ENCODE measurements around the gene UBQLN3. TPM values are rescaled to one million over a fixed set of nuclear protein-coding genes. Genes with fewer than 3 reads are reported as not detected.

UBQLN3 gene
- total RNA-seq, 6 donors from 2014 or later, result 0.29 to 2.0 (median 0.72) TPM

GRCh38 chr11:5488385-5488784 lies 21.4 kb downstream of the UBQLN3 start, which contains the start of gene OR52D1:
OR52D1 (plus strand) TSS chr11:5488685; CDS start chr11:5488707, 22 bp downstream.
- no peak within 1 kb of the TSS for H3K27ac ChIP-seq
- DNase-seq (no peak), ATAC-seq (ENCODE audit: low FRiP score in 2 of 2) (no peak)
- H3K36me3 ChIP-seq, result no peaks in the 10 kb centered on the region
- H3K4me1 ChIP-seq, result no peaks in the 10 kb centered on the region
- no peaks in the 10 kb centered on the region for H3K9me3 ChIP-seq
- no peaks in the 10 kb centered on the region for H3K27me3 ChIP-seq
- no peak within 1 kb of the TSS for H3K4me3 ChIP-seq
- TF ChIP-seq CTCF (IDR thresholded peaks at IDR 0.05) (no peak), EP300 (IDR thresholded peaks at IDR 0.05) (no peak), POLR2AphosphoS5 (IDR thresholded peaks at IDR 0.05) (no peak), POLR2A (IDR thresholded peaks at IDR 0.05) (no peak)

GRCh38 chr11:5486421-5486820 lies 23.3 kb downstream of the UBQLN3 start:
- Histone ChIP-seq H3K36me3 (no peaks in the 10 kb centered on the region), H3K27ac (no peak overlapping the region), H3K27me3 (no peaks in the 10 kb centered on the region), H3K4me1 (no peaks in the 10 kb centered on the region), H3K9me3 (no peaks in the 10 kb centered on the region), H3K4me3 (no peak overlapping the region)
- DNase-seq (no peak), ATAC-seq (ENCODE audit: low FRiP score in 2 of 2) (peak in 1 of 2 donors; percentile 26)
- TF ChIP-seq EP300 (IDR thresholded peaks at IDR 0.05) (no peak), POLR2AphosphoS5 (IDR thresholded peaks at IDR 0.05) (no peak), CTCF (IDR thresholded peaks at IDR 0.05) (no peak), POLR2A (IDR thresholded peaks at IDR 0.05) (no peak)
- 68 to 74% methylated on average over 3 of the region's 3 CpGs for WGBS, 2 donors

GRCh38 chr11:5486003-5486402 lies 23.8 kb downstream of the UBQLN3 start:
- Histone ChIP-seq H3K36me3 (no peaks in the 10 kb centered on the region), H3K27ac (no peak overlapping the region), H3K4me3 (no peak overlapping the region), H3K9me3 (no peaks in the 10 kb centered on the region), H3K27me3 (no peaks in the 10 kb centered on the region), H3K4me1 (no peaks in the 10 kb centered on the region)
- no peak for ATAC-seq (ENCODE audit: low FRiP score in 2 of 2)
- DNase-seq, result no peak
- TF ChIP-seq CTCF (IDR thresholded peaks at IDR 0.05) (no peak), POLR2AphosphoS5 (IDR thresholded peaks at IDR 0.05) (no peak), POLR2A (IDR thresholded peaks at IDR 0.05) (no peak), EP300 (IDR thresholded peaks at IDR 0.05) (no peak)
- WGBS, 2 donors, result 75 to 86% methylated on average over 3 of the region's 3 CpGs

GRCh38 chr11:5476186-5476819 lies 33.5 kb downstream of the UBQLN3 start:
- no peak overlapping the region for H3K4me3 ChIP-seq
- H3K27ac ChIP-seq, result no peak overlapping the region
- H3K4me1 ChIP-seq, result no peaks in the 10 kb centered on the region
- peak; percentile 43 to 76 (median 65) for TF ChIP-seq CTCF (IDR thresholded peaks at IDR 0.05)
- no peak for TF ChIP-seq POLR2AphosphoS5 (IDR thresholded peaks at IDR 0.05)
- no peak for TF ChIP-seq POLR2A (IDR thresholded peaks at IDR 0.05)
- peak in 1 of 2 donors; percentile 80 for ATAC-seq (ENCODE audit: low FRiP score in 2 of 2)
- WGBS, 2 donors, result 32 to 39% methylated on average over 2 of the region's 2 CpGs
- DNase-seq, result peak in 1 of 2 donors; percentile 41
- no peaks in the 10 kb centered on the region for H3K9me3 ChIP-seq
- H3K27me3 ChIP-seq, result no peaks in the 10 kb centered on the region
- no peaks in the 10 kb centered on the region for H3K36me3 ChIP-seq

GRCh38 chr11:5473921-5474320 lies 35.8 kb downstream of the UBQLN3 start:
- ATAC-seq (ENCODE audit: low FRiP score in 2 of 2) (no peak), DNase-seq (no peak)
- Histone ChIP-seq H3K27me3 (no peaks in the 10 kb centered on the region), H3K9me3 (no peaks in the 10 kb centered on the region), H3K27ac (no peak overlapping the region), H3K36me3 (no peaks in the 10 kb centered on the region), H3K4me3 (no peak overlapping the region), H3K4me1 (no peaks in the 10 kb centered on the region)
- TF ChIP-seq CTCF (IDR thresholded peaks at IDR 0.05) (no peak), EP300 (IDR thresholded peaks at IDR 0.05) (no peak), POLR2AphosphoS5 (IDR thresholded peaks at IDR 0.05) (no peak), POLR2A (IDR thresholded peaks at IDR 0.05) (no peak)

Data from upper lobe of left lung (tissue), 6 donors.